ENCODE results near the gene ACBD4.

GRCh38 chr17:45114117-45114932, 21.2 kb upstream of the ACBD4 start:
- TF ChIP-seq CTCF (IDR thresholded peaks at IDR 0.05), result no peak
- no peak for TF ChIP-seq EZH2 (IDR thresholded peaks at IDR 0.05)
- no peak for TF ChIP-seq EZH2phosphoT487 (IDR thresholded peaks at IDR 0.05)
